Activated CD4-positive, alpha-beta T cell treated with anti-CD3 and anti-CD28 coated beads, Interleukin-2, amount 10 ng/mL, durations not matched to agents 24 days and 14 days (primary cell): ENCODE data around the gene TBC1D1. TPM values are rescaled to one million over a fixed set of nuclear protein-coding genes. Genes with fewer than 3 reads are reported as not detected.

Experiments
- DNase-seq: peaks from one replicate; pipeline ENCODE4 v3.0.0; 2022
- H3K27ac Mint-ChIP-seq: one replicate; pipeline ENCODE4 v1.8.0; 2022; ENCODE audit warnings: mild to moderate bottlenecking, mixed read lengths
- H3K27me3 Mint-ChIP-seq: one replicate; pipeline ENCODE4 v1.8.0; 2022; ENCODE audit warnings: mixed read lengths
- H3K36me3 Mint-ChIP-seq: one replicate; pipeline ENCODE4 v1.8.0; 2022; ENCODE audit warnings: low read depth, mild to moderate bottlenecking, mixed read lengths
- H3K4me1 Mint-ChIP-seq: one replicate; pipeline ENCODE4 v1.8.0; 2021; ENCODE audit warnings: mixed read lengths
- H3K4me3 Mint-ChIP-seq: one replicate; pipeline ENCODE4 v1.8.0; 2022; ENCODE audit warnings: mild to moderate bottlenecking, moderate library complexity, mixed read lengths
- H3K9me3 Mint-ChIP-seq: one replicate; pipeline ENCODE4 v1.8.0; 2021; ENCODE audit warnings: mixed read lengths
- intact Hi-C: fragments of 100-400 bp; cut with micrococcal nuclease; formaldehyde crosslinking; loops from one replicate; pipeline ENCODE4 v1.15.1; 2023
- total RNA-seq: library from RNA; stranded (reverse); gene quantifications from 2 replicates; pipeline ENCODE4 v1.2.3, GENCODE V29; 2022

TBC1D1 gene
- total RNA-seq, 1 donor from 2014 or later = 61.6 TPM

GRCh38 chr4:38188136-38188535 is 297.3 kb downstream of the TBC1D1 start:
- H3K27me3 Mint-ChIP-seq = peaks cover 32% of the 10 kb centered on the region
- no peaks in the 10 kb centered on the region for H3K9me3 Mint-ChIP-seq
- H3K4me3 Mint-ChIP-seq = no peak overlapping the region
- intact Hi-C loops = no loop called here
- no peak for DNase-seq
- H3K4me1 Mint-ChIP-seq = peaks cover 1% of the 10 kb centered on the region
- no peak overlapping the region for H3K27ac Mint-ChIP-seq
- no peaks in the 10 kb centered on the region for H3K36me3 Mint-ChIP-seq

- Mint-ChIP-seq H3K9me3 (no peaks in the 10 kb centered on the region), H3K36me3 (no peaks in the 10 kb centered on the region), H3K27ac (no peak overlapping the region), H3K4me3 (no peak overlapping the region), H3K4me1 (peaks cover 1% of the 10 kb centered on the region), H3K27me3 (peaks cover 30% of the 10 kb centered on the region)
- intact Hi-C loops = no loop called here
- DNase-seq = no peak
Observed at GRCh38 chr4:38188631-38189101, 297.8 kb downstream of the TBC1D1 start.

Other genes starting within 250 kb of the TBC1D1 start
- gene RELL1, start 204.7 kb upstream of the TBC1D1 start, total RNA-seq = 15.7 and 19.1 TPM in 2 replicates
- gene PGM2, start 64.4 kb upstream of the TBC1D1 start, total RNA-seq = 53.4 and 55.1 TPM in 2 replicates
- 0.31 and 0.63 TPM in 2 replicates for gene PTTG2, start 69.3 kb downstream of the TBC1D1 start, total RNA-seq